ENCODE results near the gene GNG12.
A peak's percentile ranks its signal among the peaks of the same experiment; 100 is the strongest.

GNG12 gene

DNA sequence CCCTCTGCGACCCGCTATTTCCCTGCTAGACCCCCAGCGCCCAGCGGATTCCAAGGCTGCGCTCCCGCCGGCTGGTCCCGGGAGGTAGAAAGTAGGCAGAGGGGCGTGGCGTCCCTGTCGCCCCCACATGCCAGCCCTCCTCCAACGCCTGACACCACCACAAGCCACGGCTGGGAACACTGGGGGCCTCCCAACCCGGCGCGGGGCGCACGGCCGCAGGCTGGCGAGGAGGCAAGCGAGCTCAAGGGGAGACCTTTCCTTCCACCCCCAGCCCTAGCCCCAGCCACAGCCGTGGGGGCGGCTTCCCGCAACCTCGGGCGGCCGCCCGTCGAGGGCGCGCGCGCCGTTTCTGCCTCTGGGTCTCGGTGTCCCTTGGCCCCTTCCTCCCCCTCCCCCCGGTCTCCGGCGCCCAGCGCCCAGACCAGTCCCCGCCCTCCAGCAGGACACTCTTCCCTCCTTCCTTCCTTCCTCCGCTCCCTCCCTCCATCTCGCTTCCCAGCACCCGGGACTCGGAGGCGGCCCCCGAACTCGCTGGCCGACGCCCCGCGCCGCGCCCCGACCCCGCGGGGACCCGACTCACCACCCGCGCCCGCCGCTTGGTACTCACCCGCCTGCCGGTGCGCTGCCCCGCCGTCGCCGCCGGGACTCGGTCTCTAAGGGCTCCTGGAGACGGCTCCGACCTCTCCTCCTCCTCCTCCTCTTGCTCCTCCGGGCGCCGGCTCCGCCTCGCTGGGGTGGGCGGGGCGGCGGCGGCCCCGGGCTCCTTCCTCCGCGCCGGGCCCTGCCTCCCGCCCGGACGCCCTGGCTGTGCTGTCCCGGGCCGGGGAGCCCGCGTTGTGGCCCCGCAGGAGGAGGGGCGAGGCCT lies at the start of gene GNG12:
Gene GNG12 (minus strand): TSS at position 731 of the 865 bp plus-strand sequence. CDS start 125,781 bp downstream, outside the sequence.
- peak; percentile 90 for DNase-seq (ENCODE audit: low spot score)

- no peak for DNase-seq (ENCODE audit: low spot score)
These were observed 49.1 kb upstream of the GNG12 start for GRCh38 chr1:67882196-67882958.

- DNase-seq (ENCODE audit: low spot score): peak; percentile 35
These were observed 46.9 kb upstream of the GNG12 start for GRCh38 chr1:67880056-67880601.

GRCh38 chr1:67879485-67879884 lies 46.2 kb upstream of the GNG12 start:
- no peak for DNase-seq (ENCODE audit: low spot score)

- DNase-seq (ENCODE audit: low spot score): no peak
These were observed 41.3 kb upstream of the GNG12 start for GRCh38 chr1:67874501-67875111.

DNA sequence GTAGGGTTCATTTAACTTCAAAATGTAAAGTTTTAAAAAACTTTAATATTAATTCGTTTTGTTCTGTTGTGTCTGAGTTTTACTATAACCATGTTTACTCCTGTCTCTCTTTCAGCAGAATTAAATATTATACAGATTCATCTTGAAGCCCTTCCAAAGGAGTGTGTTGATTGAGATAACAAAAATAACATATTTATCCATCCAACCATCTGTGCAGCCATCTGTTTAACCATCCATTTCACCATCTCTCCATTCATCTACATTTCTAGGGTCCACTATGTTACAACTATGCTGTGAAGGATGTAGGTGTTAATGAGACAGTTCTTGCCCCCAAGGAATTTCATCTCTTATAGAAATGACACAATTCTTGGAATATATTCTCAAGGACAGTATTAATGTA lies 36.0 kb upstream of the GNG12 start:
- no peak for DNase-seq (ENCODE audit: low spot score)

- no peak for DNase-seq (ENCODE audit: low spot score)
These were observed 30.4 kb upstream of the GNG12 start for GRCh38 chr1:67863637-67864036.

- no peak for DNase-seq (ENCODE audit: low spot score)
These were observed 29.4 kb upstream of the GNG12 start for GRCh38 chr1:67862685-67863084.

DNA sequence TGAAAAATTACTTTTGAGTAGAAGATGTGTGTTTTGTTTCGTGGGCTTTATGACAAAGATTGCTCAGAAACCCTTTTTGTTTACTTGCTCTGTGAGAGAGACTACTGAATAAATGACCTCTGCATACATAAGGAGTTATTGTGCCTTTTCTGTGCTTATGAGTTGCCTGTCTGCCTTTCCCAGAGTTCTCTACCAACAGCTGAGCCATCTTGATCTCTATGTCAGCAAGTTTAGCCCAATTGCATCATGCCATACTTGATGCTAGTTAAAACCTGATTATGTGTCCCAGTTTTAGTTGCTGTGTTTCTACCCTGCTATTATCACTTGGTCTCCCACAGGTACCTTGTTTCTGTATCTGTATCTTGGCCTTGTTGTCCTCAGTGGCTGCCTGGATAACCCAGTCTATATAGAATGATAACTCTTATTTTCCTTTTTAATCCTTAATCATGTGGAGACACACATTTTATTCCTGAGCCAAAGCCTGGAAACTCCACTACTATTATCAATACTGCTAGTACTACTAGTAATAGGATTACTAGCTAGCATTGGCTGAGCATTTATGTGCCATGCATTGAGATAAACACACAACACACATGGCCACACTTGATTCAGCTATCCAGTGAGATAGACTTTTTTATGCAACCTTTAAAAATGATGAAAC lies 28.7 kb upstream of the GNG12 start:
- no peak for DNase-seq (ENCODE audit: low spot score)

DNA sequence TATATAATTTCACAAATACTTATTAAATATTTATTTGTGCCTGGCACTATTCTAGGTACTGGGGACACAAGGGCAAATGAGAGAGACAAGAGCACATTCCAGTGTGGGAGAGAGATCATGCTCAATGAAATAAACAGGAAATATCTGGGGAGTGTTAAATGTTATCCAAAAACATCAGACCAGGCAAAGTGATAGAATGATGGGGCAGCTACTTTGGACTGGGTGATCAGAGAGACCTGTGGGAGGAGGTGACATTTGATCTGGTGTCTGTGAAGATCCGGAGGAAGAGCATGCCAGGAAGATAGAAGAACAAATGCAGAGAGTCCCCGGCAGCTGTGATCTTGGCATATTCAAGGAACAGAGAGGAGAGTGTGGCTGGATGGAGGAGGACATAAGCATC lies 27.5 kb upstream of the GNG12 start:
- DNase-seq (ENCODE audit: low spot score): no peak

GRCh38 chr1:67856921-67857320 lies 23.7 kb upstream of the GNG12 start:
- DNase-seq (ENCODE audit: low spot score): no peak

DNA sequence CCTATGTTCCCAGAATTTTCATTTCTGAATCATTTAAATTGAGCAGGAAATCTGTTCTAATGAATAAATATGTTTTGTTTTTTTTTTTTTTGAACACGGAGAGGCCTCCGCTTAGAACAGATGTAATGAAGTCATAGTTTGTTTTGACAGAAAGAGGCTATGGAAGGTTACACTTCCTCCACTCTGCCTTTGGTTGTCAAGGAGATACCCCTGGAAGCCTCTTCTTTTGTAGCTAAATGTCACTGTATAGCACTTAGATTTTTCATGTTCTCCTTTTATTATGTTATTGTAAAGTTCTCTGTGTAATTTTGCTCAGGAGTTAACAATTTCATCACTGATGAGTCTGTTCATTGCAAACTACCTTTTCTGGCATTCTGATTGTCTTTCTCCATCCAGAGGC lies 22.7 kb upstream of the GNG12 start:
- DNase-seq (ENCODE audit: low spot score): no peak

DNA sequence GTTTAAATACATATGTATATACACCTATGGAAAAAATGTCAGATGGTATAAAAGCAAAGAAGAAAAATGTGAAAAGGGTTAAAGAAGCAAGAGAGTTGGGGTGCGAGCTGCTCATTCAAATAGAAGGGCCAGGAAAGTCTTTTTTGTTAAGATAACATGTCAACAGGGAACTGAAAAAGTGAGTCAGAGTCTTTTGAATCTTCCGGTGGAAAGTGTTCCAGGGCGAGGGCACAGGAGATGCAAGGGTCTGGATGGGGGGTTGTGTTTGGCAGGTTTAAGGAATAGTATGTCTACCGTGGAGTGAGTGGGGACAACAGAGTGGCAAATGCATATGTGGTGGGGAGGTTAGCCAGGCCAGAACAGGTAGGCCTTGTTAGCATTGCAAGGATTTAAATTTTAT lies 22.2 kb upstream of the GNG12 start:
- no peak for DNase-seq (ENCODE audit: low spot score)

DNA sequence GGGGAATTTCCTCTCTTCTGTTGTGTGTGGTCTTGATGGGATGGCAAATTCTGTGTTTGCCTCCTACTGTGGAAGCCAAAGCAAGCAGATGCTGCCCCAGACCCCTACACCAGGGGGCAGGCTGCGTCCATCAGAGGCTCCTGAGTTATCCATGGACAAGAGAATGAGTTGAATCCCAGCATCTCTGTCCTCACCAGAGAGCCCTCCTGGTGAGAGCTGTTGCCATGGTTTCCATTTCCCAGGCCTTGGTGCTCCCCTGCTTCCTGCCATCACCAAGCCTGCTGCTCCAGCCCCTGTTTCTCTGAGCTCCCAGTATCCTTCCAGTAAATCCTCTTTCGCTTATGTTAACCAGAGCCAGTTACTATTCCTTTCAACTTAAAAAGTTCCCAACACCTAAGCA lies 20.4 kb upstream of the GNG12 start:
- DNase-seq (ENCODE audit: low spot score): peak; percentile 86

DNA sequence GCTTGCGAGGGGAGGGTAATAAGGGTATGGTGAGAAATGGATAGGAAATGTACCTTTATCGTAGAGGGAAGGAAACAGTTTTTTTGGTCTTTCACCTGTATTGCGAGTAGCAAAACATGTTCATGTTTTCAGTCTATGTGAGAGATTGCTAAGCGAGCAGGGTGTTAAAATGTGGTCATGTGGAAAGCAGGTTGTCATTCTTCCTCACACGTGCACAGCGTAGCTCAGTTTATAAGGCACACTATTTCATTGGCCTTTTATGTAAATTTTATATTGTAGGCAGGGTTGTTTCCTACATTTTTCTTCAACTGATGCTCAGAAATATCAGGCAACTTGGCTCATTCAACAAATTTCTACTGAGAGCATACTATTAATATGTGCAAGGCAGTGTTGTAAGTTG lies 18.5 kb upstream of the GNG12 start:
- DNase-seq (ENCODE audit: low spot score): no peak

- peak; percentile 65 for DNase-seq (ENCODE audit: low spot score)
These were observed 17.4 kb upstream of the GNG12 start for GRCh38 chr1:67850611-67851075.

- DNase-seq (ENCODE audit: low spot score): peak; percentile 27
These were observed 16.9 kb upstream of the GNG12 start for GRCh38 chr1:67850151-67850551.

DNA sequence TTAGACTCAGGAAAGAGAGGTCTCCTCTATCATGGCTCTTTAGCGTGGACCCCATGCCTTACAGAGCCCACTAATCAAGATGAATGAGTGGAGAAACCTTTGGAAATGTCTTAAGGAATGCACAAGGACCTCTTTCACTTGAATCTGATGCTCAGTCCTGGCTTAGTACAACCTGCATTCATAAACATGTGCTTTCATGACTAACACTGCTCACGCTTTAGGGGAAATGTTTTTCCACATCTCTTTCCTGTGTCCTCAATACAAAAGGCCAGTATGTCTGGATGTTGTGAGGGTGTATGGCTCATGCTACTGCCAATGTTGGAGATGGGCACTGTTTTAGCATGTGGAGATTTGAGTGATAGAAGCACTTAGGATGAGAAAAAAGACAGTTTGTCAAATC lies 14.2 kb upstream of the GNG12 start:
- DNase-seq (ENCODE audit: low spot score): no peak

GRCh38 chr1:67846538-67846937 lies 13.3 kb upstream of the GNG12 start:
- DNase-seq (ENCODE audit: low spot score): no peak

GRCh38 chr1:67844988-67845387 lies 11.7 kb upstream of the GNG12 start:
- no peak for DNase-seq (ENCODE audit: low spot score)

- DNase-seq (ENCODE audit: low spot score): peak; percentile 15
These were observed 10.5 kb upstream of the GNG12 start for GRCh38 chr1:67843746-67844145.

- no peak for DNase-seq (ENCODE audit: low spot score)
These were observed 10.1 kb upstream of the GNG12 start for GRCh38 chr1:67843331-67843730.
